Esophagus squamous epithelium (tissue), 4 donors: ENCODE data around the gene VPS41.

Experiments used
- POLR2A ChIP-seq, 4 donors: fragments of 450-650 bp; IDR thresholded peaks; one replicate each; pipeline ENCODE4 v1.6.1; 2017; ENCODE audit warnings: antibody characterized with exemption in 4 of 4, mild to moderate bottlenecking in 4 of 4, moderate library complexity in 3 of 4
- TF ChIP-seq, protein P1 (sequence below), 6 experiments: fragments of 450-650 bp in 4 of 6; fragments of 200-600 bp in 2 of 6; sonication (generic) in 2 of 6; IDR thresholded peaks; one replicate each; pipeline ENCODE4 v1.5.1; 2016 to 2019; ENCODE audit warnings: antibody characterized with exemption in 6 of 6, mild to moderate bottlenecking in 4 of 6, moderate library complexity in 4 of 6

DNA sequence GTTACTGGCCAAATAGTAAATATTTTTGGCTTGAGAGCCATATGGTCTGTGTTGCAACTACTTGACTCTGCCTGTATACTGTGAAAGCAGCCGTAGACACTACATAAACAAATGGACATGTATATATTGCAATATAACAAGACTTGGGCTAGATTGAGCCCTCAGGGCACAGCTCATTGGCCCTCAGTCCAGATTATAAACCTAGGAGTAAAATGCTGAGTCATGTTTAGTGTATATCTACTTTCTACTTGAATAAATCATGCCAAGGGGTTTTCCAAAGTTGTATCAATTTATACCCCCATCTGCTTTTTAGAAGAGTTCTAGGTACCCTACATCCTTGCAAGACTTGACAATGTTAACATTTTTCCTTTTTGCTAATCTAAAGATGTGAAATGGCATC is 41.3 kb upstream of the VPS41 start:
- TF ChIP-seq, protein P1, sequence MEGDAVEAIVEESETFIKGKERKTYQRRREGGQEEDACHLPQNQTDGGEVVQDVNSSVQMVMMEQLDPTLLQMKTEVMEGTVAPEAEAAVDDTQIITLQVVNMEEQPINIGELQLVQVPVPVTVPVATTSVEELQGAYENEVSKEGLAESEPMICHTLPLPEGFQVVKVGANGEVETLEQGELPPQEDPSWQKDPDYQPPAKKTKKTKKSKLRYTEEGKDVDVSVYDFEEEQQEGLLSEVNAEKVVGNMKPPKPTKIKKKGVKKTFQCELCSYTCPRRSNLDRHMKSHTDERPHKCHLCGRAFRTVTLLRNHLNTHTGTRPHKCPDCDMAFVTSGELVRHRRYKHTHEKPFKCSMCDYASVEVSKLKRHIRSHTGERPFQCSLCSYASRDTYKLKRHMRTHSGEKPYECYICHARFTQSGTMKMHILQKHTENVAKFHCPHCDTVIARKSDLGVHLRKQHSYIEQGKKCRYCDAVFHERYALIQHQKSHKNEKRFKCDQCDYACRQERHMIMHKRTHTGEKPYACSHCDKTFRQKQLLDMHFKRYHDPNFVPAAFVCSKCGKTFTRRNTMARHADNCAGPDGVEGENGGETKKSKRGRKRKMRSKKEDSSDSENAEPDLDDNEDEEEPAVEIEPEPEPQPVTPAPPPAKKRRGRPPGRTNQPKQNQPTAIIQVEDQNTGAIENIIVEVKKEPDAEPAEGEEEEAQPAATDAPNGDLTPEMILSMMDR (IDR thresholded peaks at IDR 0.05): no peak
- TF ChIP-seq POLR2A (IDR thresholded peaks at IDR 0.05): no peak
